RKO (cell line): Measurements from ENCODE around the gene PRMT2.

ENCODE experiments used
- DNase-seq: peaks from one replicate; pipeline ENCODE4 v3.0.0-alpha.2; 2016; ENCODE audit warnings: low spot score

The PRMT2 gene

GRCh38 chr21:46635324-46636180 lies at the start of gene PRMT2:
PRMT2 (plus strand) TSS chr21:46635674; CDS start chr21:46636952, 1,278 bp downstream.
- DNase-seq: peak; percentile 97

- DNase-seq: no peak
These were observed 41.2 kb upstream of the PRMT2 start for GRCh38 chr21:46594276-46594675.

- no peak for DNase-seq
These were observed 39.3 kb upstream of the PRMT2 start for GRCh38 chr21:46596201-46596600.

- no peak for DNase-seq
These were observed 38.4 kb upstream of the PRMT2 start for GRCh38 chr21:46597031-46597430.

- no peak for DNase-seq
These were observed 37.6 kb upstream of the PRMT2 start for GRCh38 chr21:46597896-46598343.

- no peak for DNase-seq
These were observed 36.6 kb upstream of the PRMT2 start for GRCh38 chr21:46598581-46599572.

GRCh38 chr21:46600305-46600704 lies 35.2 kb upstream of the PRMT2 start:
- no peak for DNase-seq

- no peak for DNase-seq
These were observed 34.5 kb upstream of the PRMT2 start for GRCh38 chr21:46600978-46601377.

- DNase-seq: no peak
These were observed 32.2 kb upstream of the PRMT2 start for GRCh38 chr21:46603228-46603627.

- no peak for DNase-seq
These were observed 31.0 kb upstream of the PRMT2 start for GRCh38 chr21:46604329-46604974.

GRCh38 chr21:46604975-46605766 lies 30.3 kb upstream of the PRMT2 start, which contains the start of gene S100B:
S100B (minus strand) TSS chr21:46605082; CDS start chr21:46602415, 2,667 bp downstream.
- DNase-seq: no peak

GRCh38 chr21:46605767-46606426 lies 29.6 kb upstream of the PRMT2 start:
- DNase-seq: no peak

GRCh38 chr21:46606427-46606813 lies 29.1 kb upstream of the PRMT2 start:
- DNase-seq: no peak

GRCh38 chr21:46607636-46608035 lies 27.8 kb upstream of the PRMT2 start:
- no peak for DNase-seq

- DNase-seq: no peak
These were observed 26.8 kb upstream of the PRMT2 start for GRCh38 chr21:46608672-46609111.

GRCh38 chr21:46610018-46610701 lies 25.3 kb upstream of the PRMT2 start:
- DNase-seq: no peak

GRCh38 chr21:46613391-46613790 lies 22.1 kb upstream of the PRMT2 start:
- no peak for DNase-seq

GRCh38 chr21:46616050-46616449 lies 19.4 kb upstream of the PRMT2 start:
- DNase-seq: no peak

- no peak for DNase-seq
These were observed 18.8 kb upstream of the PRMT2 start for GRCh38 chr21:46616656-46617055.
